SK-N-SH treated with all-trans-retinoic acid at 6 μM for 48 hours (cell line): Measurements from ENCODE around the gene CELA1.

Experiments
- ATAC-seq: fragments of 200-7000 bp; cut with Tn5 transposase; 3 replicates; pipeline ENCODE4 v1.9.1; 2020; ENCODE audit warnings: mild to moderate bottlenecking, moderate library complexity
- ARNTL ChIP-seq: fragments of 450-650 bp; formaldehyde crosslinking; IDR thresholded peaks from 2 replicates; pipeline ENCODE4 v1.5.0; 2020; ENCODE audit warnings: low read depth, mild to moderate bottlenecking, moderate library complexity, borderline replicate concordance
- BACH2 ChIP-seq: fragments of 250-450 bp; sonication (Bioruptor Pico); IDR thresholded peaks from 2 replicates; pipeline ENCODE4 v1.9.0; 2021; ENCODE audit warnings: mild to moderate bottlenecking, borderline replicate concordance
- CSDC2 ChIP-seq: fragments of 250-450 bp; sonication (Bioruptor Pico); IDR thresholded peaks from 2 replicates; pipeline ENCODE4 v1.5.0; 2020; ENCODE audit warnings: mild to moderate bottlenecking, moderate library complexity
- ESRRG ChIP-seq: fragments of 250-450 bp; sonication (Bioruptor Pico); IDR thresholded peaks from 2 replicates; pipeline ENCODE4 v1.6.1; 2021; ENCODE audit warnings: mild to moderate bottlenecking
- ISL1 ChIP-seq: fragments of 250-450 bp; sonication (Bioruptor Pico); IDR thresholded peaks from 2 replicates; pipeline ENCODE4 v2.1.2; 2022; ENCODE audit warnings: mild to moderate bottlenecking, moderate library complexity
- OSR1 ChIP-seq: fragments of 250-450 bp; sonication (Bioruptor Pico); IDR thresholded peaks from 2 replicates; pipeline ENCODE4 v1.8.0; 2022; ENCODE audit warnings: moderate library complexity, mild to moderate bottlenecking, inconsistent platforms
- PATZ1 ChIP-seq: fragments of 250-450 bp; sonication (Bioruptor Pico); IDR thresholded peaks from 2 replicates; pipeline ENCODE4 v1.8.0; 2020; ENCODE audit warnings: mild to moderate bottlenecking, moderate library complexity, borderline replicate concordance
- POU6F1 ChIP-seq: fragments of 250-450 bp; sonication (Bioruptor Pico); IDR thresholded peaks from 2 replicates; pipeline ENCODE4 v1.8.0; 2021; ENCODE audit warnings: low read depth, mild to moderate bottlenecking, moderate library complexity, borderline replicate concordance
- PPARA ChIP-seq: fragments of 250-450 bp; sonication (Bioruptor Pico); IDR thresholded peaks from 2 replicates; pipeline ENCODE4 v1.5.0; 2020; ENCODE audit warnings: mild to moderate bottlenecking, borderline replicate concordance
- RARB ChIP-seq: fragments of 250-450 bp; sonication (Bioruptor Pico); IDR thresholded peaks from 2 replicates; pipeline ENCODE4 v1.8.0; 2021; ENCODE audit warnings: mild to moderate bottlenecking, moderate library complexity
- SNAI2 ChIP-seq: fragments of 250-450 bp; sonication (Bioruptor Pico); IDR thresholded peaks from 2 replicates; pipeline ENCODE4 v1.5.0; 2020; ENCODE audit warnings: mild to moderate bottlenecking, moderate library complexity
- TCF4 ChIP-seq: fragments of 250-450 bp; sonication (Bioruptor Pico); IDR thresholded peaks from 2 replicates; pipeline ENCODE4 v1.8.0; 2021; ENCODE audit warnings: mild to moderate bottlenecking, moderate library complexity, borderline replicate concordance
- TOX ChIP-seq: fragments of 250-450 bp; sonication (Bioruptor Pico); IDR thresholded peaks from 2 replicates; pipeline ENCODE4 v1.8.0; 2021; ENCODE audit warnings: mild to moderate bottlenecking, moderate library complexity, borderline replicate concordance
- ZC3H10 ChIP-seq: fragments of 250-450 bp; sonication (Bioruptor Pico); IDR thresholded peaks from 2 replicates; pipeline ENCODE4 v1.5.1; 2021; ENCODE audit warnings: mild to moderate bottlenecking, moderate library complexity
- ZFP3 ChIP-seq: fragments of 250-450 bp; sonication (Bioruptor Pico); IDR thresholded peaks from 2 replicates; pipeline ENCODE4 v1.5.0; 2020; ENCODE audit warnings: mild to moderate bottlenecking, moderate library complexity
- ZFP30 ChIP-seq: fragments of 450-650 bp; formaldehyde crosslinking; IDR thresholded peaks from 2 replicates; pipeline ENCODE4 v1.5.0; 2022; ENCODE audit warnings: mild to moderate bottlenecking, moderate library complexity
- ZNF565 ChIP-seq: fragments of 450-650 bp; formaldehyde crosslinking; conservative IDR thresholded peaks from 2 replicates; pipeline ENCODE4 v1.5.0; 2020; ENCODE audit warnings: low read depth, mild to moderate bottlenecking, moderate library complexity
- ZNF70 ChIP-seq: fragments of 450-650 bp; formaldehyde crosslinking; IDR thresholded peaks from 2 replicates; pipeline ENCODE4 v1.5.0; 2020; ENCODE audit warnings: mild to moderate bottlenecking, moderate library complexity
- ZNF8 ChIP-seq: fragments of 450-650 bp; formaldehyde crosslinking; IDR thresholded peaks from 2 replicates; pipeline ENCODE4 v1.5.0; 2020; ENCODE audit warnings: mild to moderate bottlenecking, moderate library complexity
- TF ChIP-seq, protein P1 (sequence below): fragments of 250-450 bp; sonication (Bioruptor Pico); IDR thresholded peaks from 2 replicates; pipeline ENCODE4 v1.5.1; 2021; ENCODE audit warnings: mild to moderate bottlenecking, moderate library complexity
- TF ChIP-seq, protein P2 (sequence below): fragments of 250-450 bp; sonication (Bioruptor Pico); IDR thresholded peaks from 2 replicates; pipeline ENCODE4 v1.5.0; 2020; ENCODE audit warnings: mild to moderate bottlenecking, moderate library complexity
- TF ChIP-seq, protein P3 (sequence below): fragments of 250-450 bp; sonication (Bioruptor Pico); IDR thresholded peaks from 2 replicates; pipeline ENCODE4 v1.5.1; 2020; ENCODE audit warnings: low read depth, mild to moderate bottlenecking, moderate library complexity

The CELA1 gene

DNA sequence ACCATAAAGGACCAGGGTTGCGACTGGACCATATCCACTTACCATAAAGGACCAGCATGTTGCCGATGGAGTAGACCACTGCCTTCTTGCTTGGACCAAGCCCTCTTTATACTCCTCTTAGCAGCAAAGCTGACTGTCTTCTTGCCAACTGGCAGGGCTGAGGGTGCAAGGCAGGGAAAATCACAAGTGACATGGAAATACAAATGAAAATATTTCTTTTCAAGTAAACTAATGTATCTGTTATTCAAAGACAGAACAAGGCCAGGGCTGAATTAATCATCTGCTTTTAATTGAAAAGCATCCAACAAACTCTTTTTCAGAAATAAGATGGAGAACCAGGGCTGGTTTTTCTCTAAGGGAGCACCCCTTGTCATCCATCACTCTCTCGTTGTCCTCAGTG lies at the start of gene CELA1:
CELA1 (minus strand) TSS at position 99 of the 400 bp plus-strand sequence; CDS start at position 58, 41 bp downstream.
- peak; percentile 45 for ATAC-seq
- TF ChIP-seq, protein P1, sequence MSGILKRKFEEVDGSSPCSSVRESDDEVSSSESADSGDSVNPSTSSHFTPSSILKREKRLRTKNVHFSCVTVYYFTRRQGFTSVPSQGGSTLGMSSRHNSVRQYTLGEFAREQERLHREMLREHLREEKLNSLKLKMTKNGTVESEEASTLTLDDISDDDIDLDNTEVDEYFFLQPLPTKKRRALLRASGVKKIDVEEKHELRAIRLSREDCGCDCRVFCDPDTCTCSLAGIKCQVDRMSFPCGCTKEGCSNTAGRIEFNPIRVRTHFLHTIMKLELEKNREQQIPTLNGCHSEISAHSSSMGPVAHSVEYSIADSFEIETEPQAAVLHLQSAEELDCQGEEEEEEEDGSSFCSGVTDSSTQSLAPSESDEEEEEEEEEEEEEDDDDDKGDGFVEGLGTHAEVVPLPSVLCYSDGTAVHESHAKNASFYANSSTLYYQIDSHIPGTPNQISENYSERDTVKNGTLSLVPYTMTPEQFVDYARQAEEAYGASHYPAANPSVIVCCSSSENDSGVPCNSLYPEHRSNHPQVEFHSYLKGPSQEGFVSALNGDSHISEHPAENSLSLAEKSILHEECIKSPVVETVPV (CRISPR knock-in tag) = no peak
- no peak for TF ChIP-seq RARB
- TF ChIP-seq, protein P2, sequence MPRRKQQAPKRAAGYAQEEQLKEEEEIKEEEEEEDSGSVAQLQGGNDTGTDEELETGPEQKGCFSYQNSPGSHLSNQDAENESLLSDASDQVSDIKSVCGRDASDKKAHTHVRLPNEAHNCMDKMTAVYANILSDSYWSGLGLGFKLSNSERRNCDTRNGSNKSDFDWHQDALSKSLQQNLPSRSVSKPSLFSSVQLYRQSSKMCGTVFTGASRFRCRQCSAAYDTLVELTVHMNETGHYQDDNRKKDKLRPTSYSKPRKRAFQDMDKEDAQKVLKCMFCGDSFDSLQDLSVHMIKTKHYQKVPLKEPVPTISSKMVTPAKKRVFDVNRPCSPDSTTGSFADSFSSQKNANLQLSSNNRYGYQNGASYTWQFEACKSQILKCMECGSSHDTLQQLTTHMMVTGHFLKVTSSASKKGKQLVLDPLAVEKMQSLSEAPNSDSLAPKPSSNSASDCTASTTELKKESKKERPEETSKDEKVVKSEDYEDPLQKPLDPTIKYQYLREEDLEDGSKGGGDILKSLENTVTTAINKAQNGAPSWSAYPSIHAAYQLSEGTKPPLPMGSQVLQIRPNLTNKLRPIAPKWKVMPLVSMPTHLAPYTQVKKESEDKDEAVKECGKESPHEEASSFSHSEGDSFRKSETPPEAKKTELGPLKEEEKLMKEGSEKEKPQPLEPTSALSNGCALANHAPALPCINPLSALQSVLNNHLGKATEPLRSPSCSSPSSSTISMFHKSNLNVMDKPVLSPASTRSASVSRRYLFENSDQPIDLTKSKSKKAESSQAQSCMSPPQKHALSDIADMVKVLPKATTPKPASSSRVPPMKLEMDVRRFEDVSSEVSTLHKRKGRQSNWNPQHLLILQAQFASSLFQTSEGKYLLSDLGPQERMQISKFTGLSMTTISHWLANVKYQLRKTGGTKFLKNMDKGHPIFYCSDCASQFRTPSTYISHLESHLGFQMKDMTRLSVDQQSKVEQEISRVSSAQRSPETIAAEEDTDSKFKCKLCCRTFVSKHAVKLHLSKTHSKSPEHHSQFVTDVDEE (CRISPR knock-in tag) = no peak
- no peak for TF ChIP-seq POU6F1 (CRISPR knock-in tag)
- no peak for TF ChIP-seq ZNF70
- TF ChIP-seq PATZ1 (CRISPR knock-in tag) = no peak
- TF ChIP-seq ISL1 (CRISPR knock-in tag) = no peak
- TF ChIP-seq ESRRG (CRISPR knock-in tag) = no peak
- TF ChIP-seq BACH2 (CRISPR knock-in tag) = no peak
- TF ChIP-seq ZNF565 (CRISPR knock-in tag) = no peak
- no peak for TF ChIP-seq SNAI2 (CRISPR knock-in tag)

DNA sequence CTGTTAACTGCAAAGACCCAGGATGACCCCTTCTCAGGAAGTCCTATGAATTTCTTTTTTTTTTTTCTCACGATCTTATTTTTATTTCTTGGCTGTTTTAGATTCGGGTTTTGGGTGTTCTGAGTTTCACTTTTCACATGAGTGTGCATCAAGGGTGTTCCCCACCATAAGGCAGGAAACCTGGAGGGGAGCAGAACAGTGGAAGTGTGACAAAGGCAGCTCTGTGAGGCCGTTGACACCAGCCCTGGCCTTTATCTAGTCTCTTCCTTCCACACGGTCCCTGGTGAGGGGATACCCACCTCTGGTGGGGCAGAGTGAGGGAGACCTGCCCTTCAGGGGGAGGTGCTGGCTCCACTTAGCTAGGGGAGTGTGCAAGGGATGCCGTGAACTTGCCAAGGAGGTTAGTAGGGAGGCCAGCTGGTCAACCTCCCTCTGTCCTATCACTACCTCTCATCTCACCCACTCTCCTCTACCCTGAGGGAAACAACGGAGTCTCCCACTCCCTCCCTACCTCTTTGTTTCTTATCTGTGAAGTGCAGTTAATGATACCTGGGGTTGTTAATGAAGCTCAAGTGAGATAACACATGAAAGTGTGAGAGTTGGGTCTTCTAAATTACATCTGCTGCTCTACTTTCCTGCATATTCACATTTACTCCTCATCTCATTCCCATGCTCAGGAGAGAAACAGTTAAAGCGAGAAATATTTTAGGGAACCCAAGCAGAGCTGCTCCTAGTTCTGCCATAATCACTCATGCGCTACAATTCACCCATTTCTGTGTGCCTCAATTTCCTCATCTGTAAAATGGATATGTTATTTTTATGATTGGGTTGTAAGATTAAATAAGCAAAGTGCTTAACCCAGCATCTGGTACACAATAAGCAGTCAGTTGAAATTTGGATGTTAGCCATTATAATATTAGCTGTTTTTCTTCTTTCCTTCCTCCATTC lies 49.1 kb upstream of the CELA1 start:
- ATAC-seq = no peak
- TF ChIP-seq SNAI2 (CRISPR knock-in tag) (no peak), ARNTL (CRISPR knock-in tag) (no peak), PPARA (no peak), CSDC2 (CRISPR knock-in tag) (no peak), POU6F1 (CRISPR knock-in tag) (no peak), TCF4 (CRISPR knock-in tag) (no peak), PATZ1 (CRISPR knock-in tag) (no peak), ZNF8 (CRISPR knock-in tag) (no peak), ZFP30 (CRISPR knock-in tag) (no peak), BACH2 (CRISPR knock-in tag) (no peak), TOX (no peak), ISL1 (CRISPR knock-in tag) (no peak), ZNF70 (no peak), ZC3H10 (CRISPR knock-in tag) (no peak), ZFP3 (no peak), OSR1 (CRISPR knock-in tag) (no peak)
- TF ChIP-seq, protein P1 (CRISPR knock-in tag) = no peak
- TF ChIP-seq, protein P3, sequence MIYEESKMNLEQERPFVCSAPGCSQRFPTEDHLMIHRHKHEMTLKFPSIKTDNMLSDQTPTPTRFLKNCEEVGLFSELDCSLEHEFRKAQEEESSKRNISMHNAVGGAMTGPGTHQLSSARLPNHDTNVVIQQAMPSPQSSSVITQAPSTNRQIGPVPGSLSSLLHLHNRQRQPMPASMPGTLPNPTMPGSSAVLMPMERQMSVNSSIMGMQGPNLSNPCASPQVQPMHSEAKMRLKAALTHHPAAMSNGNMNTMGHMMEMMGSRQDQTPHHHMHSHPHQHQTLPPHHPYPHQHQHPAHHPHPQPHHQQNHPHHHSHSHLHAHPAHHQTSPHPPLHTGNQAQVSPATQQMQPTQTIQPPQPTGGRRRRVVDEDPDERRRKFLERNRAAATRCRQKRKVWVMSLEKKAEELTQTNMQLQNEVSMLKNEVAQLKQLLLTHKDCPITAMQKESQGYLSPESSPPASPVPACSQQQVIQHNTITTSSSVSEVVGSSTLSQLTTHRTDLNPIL (CRISPR knock-in tag) = no peak
